HG02870 (cell line): ENCODE measurements around the gene LLGL1.

Experiments used
- ATAC-seq: cut with Tn5 transposase; IDR thresholded peaks from one replicate; pipeline ENCODE4 v1.9.1; 2021; ENCODE audit warnings: mild to moderate bottlenecking, moderate library complexity; ENCODE audit not compliant: unreplicated experiment

Gene LLGL1

GRCh38 chr17:18228176-18228682 lies 2.8 kb downstream of the LLGL1 start:
- ATAC-seq: no peak

GRCh38 chr17:18229254-18229653 lies 3.8 kb downstream of the LLGL1 start:
- ATAC-seq: no peak

GRCh38 chr17:18229771-18230170 lies 4.3 kb downstream of the LLGL1 start:
- no peak for ATAC-seq

GRCh38 chr17:18230288-18231141 lies 5.1 kb downstream of the LLGL1 start:
- no peak for ATAC-seq

- no peak for ATAC-seq
These were observed 5.7 kb downstream of the LLGL1 start for GRCh38 chr17:18231164-18231563.

- no peak for ATAC-seq
These were observed 8.5 kb downstream of the LLGL1 start for GRCh38 chr17:18233803-18234518.

- ATAC-seq: no peak
These were observed 9.5 kb downstream of the LLGL1 start for GRCh38 chr17:18234853-18235380.

GRCh38 chr17:18235743-18236256 lies 10.4 kb downstream of the LLGL1 start:
- no peak for ATAC-seq

- ATAC-seq: no peak
These were observed 11.1 kb downstream of the LLGL1 start for GRCh38 chr17:18236494-18236893.

- no peak for ATAC-seq
These were observed 12.0 kb downstream of the LLGL1 start for GRCh38 chr17:18237461-18237860.

- ATAC-seq: no peak
These were observed 12.9 kb downstream of the LLGL1 start for GRCh38 chr17:18238299-18238698.

- no peak for ATAC-seq
These were observed 15.0 kb downstream of the LLGL1 start for GRCh38 chr17:18240449-18240848.

GRCh38 chr17:18241229-18241871 lies 15.9 kb downstream of the LLGL1 start:
- no peak for ATAC-seq

- ATAC-seq: no peak
These were observed 19.8 kb downstream of the LLGL1 start for GRCh38 chr17:18245038-18245776.

- ATAC-seq: no peak
These were observed 20.8 kb downstream of the LLGL1 start for GRCh38 chr17:18246109-18246725.

GRCh38 chr17:18246880-18247612 lies 21.6 kb downstream of the LLGL1 start:
- ATAC-seq: no peak

GRCh38 chr17:18247613-18248001 lies 22.2 kb downstream of the LLGL1 start:
- ATAC-seq: no peak

GRCh38 chr17:18248300-18248731 lies 22.9 kb downstream of the LLGL1 start:
- no peak for ATAC-seq

GRCh38 chr17:18248811-18249210 lies 23.4 kb downstream of the LLGL1 start:
- ATAC-seq: no peak
